Activated naive CD8-positive, alpha-beta T cell treated with anti-CD3 and anti-CD28 coated beads for 36 hours (primary cell): Measurements from ENCODE around the gene DPPA5. TPM values are rescaled to one million over a fixed set of nuclear protein-coding genes. Genes with fewer than 3 reads are reported as not detected.
"Not testable (repeated sequence)": the region's sequence is repeated elsewhere in the genome, so short reads cannot be mapped to it uniquely, and the experiment has no call there.

Experiments
- DNase-seq: peaks from one replicate; pipeline ENCODE4 v3.0.0; 2021
- H3K27ac Mint-ChIP-seq: one replicate; pipeline ENCODE4 v1.8.0; 2022; ENCODE audit warnings: mild to moderate bottlenecking, moderate library complexity, mixed read lengths
- H3K27me3 Mint-ChIP-seq: one replicate; pipeline ENCODE4 v1.8.0; 2022; ENCODE audit warnings: mild to moderate bottlenecking, mixed read lengths
- H3K36me3 Mint-ChIP-seq: one replicate; pipeline ENCODE4 v1.8.0; 2021; ENCODE audit warnings: mild to moderate bottlenecking, mixed read lengths
- H3K4me1 Mint-ChIP-seq: one replicate; pipeline ENCODE4 v1.8.0; 2021; ENCODE audit warnings: mixed read lengths
- H3K4me3 Mint-ChIP-seq: one replicate; pipeline ENCODE4 v1.8.0; 2022; ENCODE audit warnings: mild to moderate bottlenecking, moderate library complexity, mixed read lengths
- H3K9me3 Mint-ChIP-seq: one replicate; pipeline ENCODE4 v1.8.0; 2022; ENCODE audit warnings: mixed read lengths
- total RNA-seq, 2 experiments: library from RNA; stranded (reverse); gene quantifications; one replicate each; pipeline ENCODE4 v1.2.3, GENCODE V29; 2021

The DPPA5 gene
- total RNA-seq, 2 experiments from 2014 or later, result not detected

DNA sequence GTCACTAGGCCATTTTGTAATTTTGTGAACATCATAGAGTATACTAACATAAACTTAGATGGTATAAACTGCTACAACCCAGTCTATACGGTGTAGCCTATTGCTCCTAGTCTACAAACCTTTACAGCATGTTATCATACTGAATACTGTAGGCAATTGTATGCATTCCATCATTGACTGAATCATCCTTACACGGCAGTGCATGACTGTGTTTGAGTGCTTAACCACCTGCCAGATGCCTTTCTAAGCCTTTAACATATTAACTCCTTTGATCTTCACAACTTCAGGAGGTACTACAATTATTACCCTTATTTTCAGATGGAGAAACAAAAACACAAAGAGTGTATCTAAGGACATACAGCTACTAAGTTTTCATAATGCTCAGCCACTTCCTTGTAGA lies 14.0 kb downstream of the DPPA5 start:
- H3K36me3 Mint-ChIP-seq, result no peaks in the 10 kb centered on the region
- H3K9me3 Mint-ChIP-seq, result no peaks in the 10 kb centered on the region
- peaks cover 3% of the 10 kb centered on the region for H3K27me3 Mint-ChIP-seq

DNA sequence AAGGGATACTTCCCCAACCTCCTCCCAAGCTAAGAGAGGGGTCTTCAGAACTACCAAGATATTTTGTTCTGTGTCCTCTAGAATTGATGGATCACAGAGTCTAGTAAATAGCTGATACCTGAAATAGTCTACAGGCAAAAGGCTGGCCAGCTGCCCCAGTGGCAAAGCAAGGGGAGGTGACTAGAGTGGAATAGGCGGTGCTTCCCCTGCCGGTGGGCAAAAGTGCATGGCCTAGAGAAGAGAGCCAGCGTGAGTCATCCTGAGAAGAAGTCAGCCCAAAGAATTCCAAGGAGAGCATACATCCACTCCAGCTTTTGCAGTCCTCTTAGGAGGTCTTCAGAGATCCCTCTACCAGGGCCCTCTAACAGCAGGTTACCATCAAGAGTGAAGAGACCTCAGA lies 14.7 kb downstream of the DPPA5 start:
- peaks cover 3% of the 10 kb centered on the region for H3K27me3 Mint-ChIP-seq
- no peak overlapping the region for H3K27ac Mint-ChIP-seq
- no peaks in the 10 kb centered on the region for H3K9me3 Mint-ChIP-seq
- no peaks in the 10 kb centered on the region for H3K4me1 Mint-ChIP-seq
- no peaks in the 10 kb centered on the region for H3K36me3 Mint-ChIP-seq
- DNase-seq, result no peak
- no peak overlapping the region for H3K4me3 Mint-ChIP-seq

More for the DNA sequence above, 14.0 kb downstream of the DPPA5 start:
- no peaks in the 10 kb centered on the region for H3K4me1 Mint-ChIP-seq
- no peak overlapping the region for H3K4me3 Mint-ChIP-seq
- no peak for DNase-seq
- H3K27ac Mint-ChIP-seq, result no peak overlapping the region

DNA sequence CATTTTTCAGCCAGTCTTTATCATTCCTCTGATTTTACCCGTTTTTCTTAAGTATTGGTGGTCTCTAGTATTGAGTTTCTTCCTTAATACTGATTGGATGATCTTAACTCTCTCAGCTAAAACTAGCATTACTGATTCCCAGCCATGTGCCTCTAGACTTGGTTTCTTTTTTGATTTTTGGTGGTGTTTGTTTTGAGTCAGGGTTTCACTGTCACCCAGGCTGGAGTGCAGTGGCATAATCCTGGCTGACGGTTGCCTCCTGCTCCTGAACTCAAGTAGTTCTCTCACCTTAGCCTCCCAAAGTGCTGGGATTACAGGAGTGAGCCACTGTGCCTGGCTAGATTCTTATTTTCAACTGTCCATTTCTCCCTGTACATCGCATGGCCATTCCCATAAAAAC lies 24.9 kb downstream of the DPPA5 start:
- H3K4me1 Mint-ChIP-seq, result no peaks in the 10 kb centered on the region
- H3K27ac Mint-ChIP-seq, result no peak overlapping the region
- no peaks in the 10 kb centered on the region for H3K27me3 Mint-ChIP-seq
- H3K9me3 Mint-ChIP-seq, result no peaks in the 10 kb centered on the region
- no peaks in the 10 kb centered on the region for H3K36me3 Mint-ChIP-seq
- no peak for DNase-seq
- no peak overlapping the region for H3K4me3 Mint-ChIP-seq

DNA sequence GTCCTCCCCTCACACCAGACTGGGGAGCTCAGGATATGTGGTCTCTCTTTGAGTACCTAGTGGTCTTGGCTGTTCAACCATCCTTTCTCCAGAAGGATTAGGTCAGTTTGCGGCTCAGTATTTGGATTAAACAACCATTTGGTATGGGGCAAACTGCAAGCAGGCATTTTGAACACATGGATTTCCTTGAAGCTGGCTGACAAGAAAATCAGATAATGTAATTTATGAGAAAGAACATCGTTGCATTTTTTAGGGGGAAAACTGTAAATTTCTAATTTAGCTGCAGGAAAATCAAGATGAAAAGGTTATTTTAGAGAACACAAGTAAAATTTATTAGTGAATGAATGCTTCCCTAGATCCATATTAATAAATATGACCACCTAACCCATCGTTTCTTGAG lies 25.3 kb downstream of the DPPA5 start:
- H3K27me3 Mint-ChIP-seq, result no peaks in the 10 kb centered on the region
- H3K36me3 Mint-ChIP-seq, result no peaks in the 10 kb centered on the region
- H3K4me1 Mint-ChIP-seq, result no peaks in the 10 kb centered on the region
- no peak for DNase-seq
- H3K27ac Mint-ChIP-seq, result no peak overlapping the region
- H3K9me3 Mint-ChIP-seq, result no peaks in the 10 kb centered on the region
- H3K4me3 Mint-ChIP-seq, result no peak overlapping the region

DNA sequence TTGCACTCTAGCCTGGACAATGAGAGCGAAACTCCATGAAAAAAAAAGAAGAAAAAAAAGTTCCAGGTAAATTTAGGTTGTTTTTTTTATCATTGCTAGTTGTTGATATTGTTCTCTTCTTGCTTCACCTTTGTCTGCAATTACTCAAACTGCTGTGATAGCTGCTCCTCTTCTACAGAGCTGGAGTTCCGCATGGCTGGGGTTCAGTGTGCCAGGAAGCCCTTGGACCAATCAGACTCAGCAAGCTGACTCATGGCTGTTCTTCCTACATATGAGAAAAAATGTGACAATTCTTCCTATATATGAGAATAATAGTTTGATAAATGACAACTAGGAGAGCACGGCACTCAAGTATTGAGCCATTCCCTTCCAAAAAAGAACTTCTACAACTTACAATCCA lies 28.4 kb downstream of the DPPA5 start:
- H3K9me3 Mint-ChIP-seq, result no peaks in the 10 kb centered on the region

DNA sequence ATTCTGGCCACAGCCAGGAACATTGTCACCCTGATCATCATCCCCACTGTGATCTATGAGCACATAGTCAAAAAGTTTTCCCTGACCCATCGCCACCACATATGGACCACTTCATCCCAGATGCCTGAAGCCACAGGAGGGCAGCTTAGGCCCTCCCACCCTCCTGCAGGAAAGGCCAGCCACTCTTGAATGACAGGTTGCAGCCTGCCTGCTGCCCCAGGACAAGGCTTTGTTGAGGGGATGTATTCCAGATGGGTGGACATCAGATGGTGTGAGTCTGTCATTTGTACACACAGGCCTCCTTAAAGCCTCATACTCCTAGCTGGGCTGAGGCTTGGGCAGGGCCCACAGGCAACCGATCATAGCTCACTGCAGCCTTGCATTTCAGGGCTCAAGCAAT lies 30.8 kb downstream of the DPPA5 start:
- Mint-ChIP-seq H3K4me3 (no peak overlapping the region), H3K9me3 (no peaks in the 10 kb centered on the region), H3K27me3 (no peaks in the 10 kb centered on the region), H3K27ac (no peak overlapping the region), H3K4me1 (no peaks in the 10 kb centered on the region), H3K36me3 (no peaks in the 10 kb centered on the region)
- no peak for DNase-seq

More for the DNA sequence above, 28.4 kb downstream of the DPPA5 start:
- Mint-ChIP-seq H3K27ac (no peak overlapping the region), H3K4me3 (no peak overlapping the region), H3K4me1 (no peaks in the 10 kb centered on the region), H3K36me3 (no peaks in the 10 kb centered on the region), H3K27me3 (no peaks in the 10 kb centered on the region)
- DNase-seq, result no peak

DNA sequence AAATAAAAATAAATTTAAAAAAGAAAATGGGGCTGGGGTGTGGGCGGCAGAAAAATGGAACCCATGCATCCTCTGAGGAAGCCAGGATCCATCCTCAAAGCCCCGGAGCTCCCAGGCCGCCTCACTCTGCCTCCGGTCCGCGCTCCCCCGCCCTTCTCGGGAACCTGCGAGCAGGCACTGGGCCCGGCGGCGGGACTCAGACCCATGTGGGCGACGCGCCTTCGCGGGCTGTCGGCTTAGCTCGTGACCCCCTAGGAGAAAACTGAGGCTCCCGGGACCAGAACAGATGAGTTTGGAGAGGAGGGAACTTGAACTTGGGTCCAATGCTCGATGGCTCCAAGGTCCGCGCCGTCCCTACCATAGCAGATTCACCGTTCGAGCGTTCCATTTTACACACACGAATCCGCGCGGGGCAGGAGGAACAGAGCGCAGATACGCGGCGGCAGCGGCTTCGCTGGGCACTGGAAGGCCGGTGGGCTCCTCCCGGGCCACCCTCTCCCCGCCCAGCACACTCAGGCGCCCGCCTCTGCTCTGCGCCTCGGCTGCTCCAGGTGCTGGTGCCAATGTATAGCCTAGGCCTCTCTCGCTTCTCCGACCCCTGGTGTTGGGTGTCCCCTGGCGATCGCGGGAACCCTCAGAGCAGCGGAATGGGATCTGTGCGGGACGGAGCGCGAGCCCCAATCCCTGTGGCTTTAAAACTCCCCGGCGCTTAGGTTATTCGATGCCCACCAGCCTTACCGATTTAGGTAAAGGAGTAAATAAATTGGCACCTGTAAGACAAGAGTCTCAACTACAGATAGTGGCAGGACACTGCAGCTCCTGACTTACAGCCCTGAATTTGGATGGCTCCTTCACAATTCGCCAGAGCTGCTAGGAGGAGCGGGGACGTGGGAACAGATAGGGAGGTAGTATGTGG lies 39.2 kb downstream of the DPPA5 start:
- peaks cover 6% of the 10 kb centered on the region for H3K4me1 Mint-ChIP-seq
- H3K27me3 Mint-ChIP-seq, result peaks cover 71% of the 10 kb centered on the region
- peak overlapping the region; percentile 13 for H3K4me3 Mint-ChIP-seq
- H3K9me3 Mint-ChIP-seq, result peaks cover 8% of the 10 kb centered on the region
- DNase-seq, result no peak
- no peak overlapping the region for H3K27ac Mint-ChIP-seq
- H3K36me3 Mint-ChIP-seq, result peaks cover 6% of the 10 kb centered on the region

DNA sequence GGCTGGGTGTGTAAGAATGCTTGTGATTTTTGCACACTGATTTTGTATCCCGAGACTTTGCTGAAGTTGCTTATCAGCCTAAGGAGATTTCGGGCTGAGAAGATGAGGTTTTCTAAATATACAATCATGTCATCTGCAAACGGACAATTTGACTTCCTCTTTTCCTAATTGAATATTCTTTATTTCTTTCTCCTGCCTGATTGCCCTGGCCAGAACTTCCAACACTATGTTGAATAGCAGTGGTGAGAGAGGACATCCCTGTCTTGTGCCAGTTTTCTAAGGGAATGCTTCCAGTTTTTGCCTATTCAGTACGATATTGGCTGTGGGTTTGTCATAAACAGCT lies 43.6 kb downstream of the DPPA5 start:
- Mint-ChIP-seq H3K27me3 (peaks cover 80% of the 10 kb centered on the region), H3K4me3 (peak overlapping the region; percentile 88), H3K4me1 (peaks cover 23% of the 10 kb centered on the region)
- H3K27ac Mint-ChIP-seq, H3K9me3 Mint-ChIP-seq, DNase-seq, H3K36me3 Mint-ChIP-seq: not testable (repeated sequence)

DNA sequence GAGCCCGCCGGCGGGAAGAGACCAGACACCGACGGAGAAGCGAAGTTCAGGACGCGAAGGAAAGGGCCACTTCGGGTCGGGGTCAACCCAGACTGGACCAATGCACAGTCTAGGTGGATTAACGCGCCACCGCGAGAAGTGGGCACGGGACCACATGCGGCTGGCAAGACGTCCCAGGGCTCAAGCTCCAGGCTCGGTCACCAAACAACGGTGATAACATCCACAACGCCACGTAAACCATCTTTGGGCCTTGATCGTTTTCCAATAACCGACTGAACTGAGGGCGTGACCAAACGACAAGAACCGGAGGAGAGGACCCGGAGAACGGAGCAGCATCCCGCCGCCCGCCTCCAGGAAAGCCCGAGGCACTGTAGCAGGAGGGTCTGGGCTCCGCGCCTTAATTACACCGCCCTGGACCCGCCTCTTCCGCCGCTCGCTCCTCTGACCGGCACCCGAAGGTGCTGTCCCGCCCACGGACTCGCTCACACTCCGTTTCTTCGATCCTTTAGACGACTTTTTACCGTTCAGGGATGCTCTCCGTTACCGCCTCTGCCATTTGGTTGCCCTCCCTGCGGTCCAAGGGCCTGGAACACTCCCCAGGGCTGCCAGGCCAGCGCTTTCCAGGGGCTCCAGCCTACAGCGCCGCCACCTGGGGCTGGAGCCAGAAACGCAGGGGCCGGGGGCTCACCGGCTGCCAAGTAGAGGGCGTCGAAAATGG lies 44.1 kb downstream of the DPPA5 start:
- H3K9me3 Mint-ChIP-seq, result peaks cover 3% of the 10 kb centered on the region
- peaks cover 23% of the 10 kb centered on the region for H3K4me1 Mint-ChIP-seq
- peaks cover 75% of the 10 kb centered on the region for H3K27me3 Mint-ChIP-seq
- H3K36me3 Mint-ChIP-seq, result peaks cover 9% of the 10 kb centered on the region
- peak; percentile 73 for DNase-seq
- peak overlapping the region; percentile 78 for H3K27ac Mint-ChIP-seq
- peak overlapping the region; percentile 88 for H3K4me3 Mint-ChIP-seq

DNA sequence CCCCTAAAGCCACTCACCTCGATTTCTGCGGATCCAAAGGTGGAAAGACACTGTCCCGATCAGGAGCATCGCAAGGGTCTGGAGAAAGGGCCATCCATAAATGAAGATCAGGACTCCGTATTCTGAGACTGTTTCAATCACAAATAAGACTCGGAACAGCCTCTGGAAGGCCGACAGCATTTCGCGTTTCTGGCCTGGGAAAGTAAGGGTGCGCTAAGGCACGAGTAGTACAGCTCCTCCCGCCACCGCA lies 44.6 kb downstream of the DPPA5 start:
- Mint-ChIP-seq H3K27me3 (peaks cover 71% of the 10 kb centered on the region), H3K9me3 (peaks cover 3% of the 10 kb centered on the region), H3K36me3 (peaks cover 9% of the 10 kb centered on the region), H3K4me3 (peak overlapping the region; percentile 88), H3K4me1 (peaks cover 23% of the 10 kb centered on the region), H3K27ac (peak overlapping the region; percentile 78)
- no peak for DNase-seq

DNA sequence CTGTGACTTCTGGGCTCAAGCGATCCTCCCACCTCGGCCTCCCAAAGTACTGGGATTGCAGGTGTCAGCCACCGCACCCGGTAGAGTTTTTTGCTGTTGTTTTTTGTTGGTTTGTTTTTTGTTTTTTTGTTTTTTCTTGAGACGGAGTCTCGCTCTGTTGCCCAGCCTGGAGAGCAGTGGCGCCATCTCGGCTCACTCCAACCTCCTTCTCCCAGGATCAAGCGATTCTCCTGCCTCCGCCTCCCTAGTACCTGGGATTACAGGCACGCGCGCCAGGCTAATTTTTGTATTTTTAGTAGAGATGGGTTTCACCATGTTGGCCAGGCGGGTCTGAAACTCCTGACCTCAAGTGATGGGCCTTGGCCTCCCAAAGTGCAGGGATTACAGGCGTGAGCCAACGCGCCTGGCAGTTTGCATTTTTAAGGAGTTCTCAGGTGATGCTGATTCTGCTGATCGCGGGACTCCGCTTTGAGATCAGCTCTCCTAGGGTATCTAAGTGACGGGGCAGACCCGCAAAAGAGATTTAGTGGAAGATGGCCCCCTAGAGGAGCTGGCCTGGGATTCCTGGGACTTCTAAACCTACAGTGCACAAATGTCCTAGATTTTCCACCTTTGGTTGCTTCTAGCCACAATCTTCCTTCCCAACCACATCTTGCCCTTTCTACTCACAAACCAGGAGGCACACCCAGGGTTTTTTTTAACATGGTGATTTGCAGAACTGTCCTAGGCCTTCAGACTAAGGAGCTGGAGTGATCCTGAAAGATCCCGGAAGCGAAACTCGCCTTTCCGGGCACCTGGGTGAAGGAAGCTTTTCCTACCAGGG lies 45.2 kb downstream of the DPPA5 start:
- Mint-ChIP-seq H3K4me3 (peak overlapping the region; percentile 88), H3K27me3 (peaks cover 67% of the 10 kb centered on the region), H3K4me1 (peaks cover 23% of the 10 kb centered on the region), H3K36me3 (peaks cover 6% of the 10 kb centered on the region), H3K9me3 (peaks cover 3% of the 10 kb centered on the region), H3K27ac (peak overlapping the region; percentile 78)
- DNase-seq, result no peak

DNA sequence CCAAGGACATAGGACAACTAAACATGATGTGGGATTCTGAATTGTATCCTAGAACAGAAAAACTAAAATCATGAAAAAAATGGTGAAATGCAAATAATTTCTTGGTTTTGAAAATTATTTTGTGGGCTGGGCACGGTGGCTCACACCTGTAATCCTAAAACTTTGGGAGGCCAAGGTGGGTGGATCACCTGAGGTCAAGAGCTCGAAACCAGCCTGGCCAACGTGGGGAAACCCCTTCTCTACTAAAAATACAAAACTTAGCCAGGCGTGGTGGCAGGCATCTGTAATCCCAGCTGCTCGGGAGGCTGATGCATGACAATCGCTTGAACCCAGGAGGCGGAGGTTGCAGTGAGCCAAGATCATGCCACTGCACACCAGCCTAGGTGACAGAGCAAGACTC lies 50.3 kb downstream of the DPPA5 start:
- Mint-ChIP-seq H3K36me3 (peaks cover 12% of the 10 kb centered on the region), H3K27me3 (peaks cover 19% of the 10 kb centered on the region)
- not testable (repeated sequence) for DNase-seq, H3K27ac Mint-ChIP-seq, H3K4me3 Mint-ChIP-seq, H3K4me1 Mint-ChIP-seq, H3K9me3 Mint-ChIP-seq
